GM12878 (cell line): ENCODE results near the gene ULK4. TPM values are rescaled to one million over a fixed set of nuclear protein-coding genes. Genes with fewer than 3 reads are reported as not detected.

Experiments
- ATF7 ChIP-seq: fragments of 450-650 bp; IDR thresholded peaks from 2 replicates; pipeline ENCODE4 v1.6.1; 2016; ENCODE audit warnings: low read depth, mild to moderate bottlenecking
- BCLAF1 ChIP-seq: fragments of 450-650 bp; IDR thresholded peaks from 2 replicates; pipeline ENCODE4 v1.6.1; 2017; ENCODE audit warnings: antibody characterized with exemption, mild to moderate bottlenecking, moderate library complexity
- CEBPB ChIP-seq, 2 experiments: fragments of 150-350 bp in 1 of 2; IDR thresholded peaks; 2 replicates each; pipeline ENCODE4 v1.6.1; 2012 to 2014; ENCODE audit warnings: low read depth in 2 of 2, low read length in 2 of 2, borderline replicate concordance in 1 of 2, inconsistent platforms in 1 of 2
- CEBPZ ChIP-seq: fragments of 150-350 bp; IDR thresholded peaks from 2 replicates; pipeline ENCODE4 v1.6.1; 2016; ENCODE audit warnings: low read depth, low read length
- HDGF ChIP-seq: fragments of 450-650 bp; IDR thresholded peaks from 2 replicates; pipeline ENCODE4 v1.6.1; 2016; ENCODE audit warnings: antibody characterized with exemption
- JUNB ChIP-seq: IDR thresholded peaks from 2 replicates; pipeline ENCODE4 v1.6.1; 2016; ENCODE audit warnings: antibody characterized with exemption, mild to moderate bottlenecking
- KLF5 ChIP-seq: fragments of 450-650 bp; IDR thresholded peaks from 2 replicates; pipeline ENCODE4 v1.6.1; 2014; ENCODE audit warnings: mild to moderate bottlenecking; ENCODE audit not compliant: partially characterized antibody
- RELA ChIP-seq: fragments of 450-650 bp; IDR thresholded peaks from 2 replicates; pipeline ENCODE4 v1.8.0; 2014; ENCODE audit warnings: borderline replicate concordance; ENCODE audit not compliant: partially characterized antibody
- ZNF687 ChIP-seq: fragments of 450-650 bp; IDR thresholded peaks from 2 replicates; pipeline ENCODE4 v1.6.1; 2017; ENCODE audit warnings: mild to moderate bottlenecking, moderate library complexity
- polyA plus RNA-seq, 11 experiments: library from polyadenylated mRNA; depleted of rRNA in 4 of 11; unstranded in 6 of 11; stranded (reverse) in 5 of 11; fragments of >200 nt; fragmentation: Nextera tagmentation in 4 of 11; fragmentation: Illumina TruSeq in 1 of 11; extraction: Ambion mirVana in 4 of 11; extraction: Trizol in 1 of 11; gene quantifications; 1 replicate in 1 of 11; 2 replicates in 10 of 11; pipeline versions ENCODE4 v1.2.1 to v1.2.3, GENCODE V29; 2011 to 2016; ENCODE audit warnings: inconsistent platforms in 2 of 11, missing spikeins in 2 of 11, low read depth in 1 of 11
- total RNA-seq, 4 experiments: library from RNA; depleted of rRNA in 3 of 4; stranded (reverse); fragments of >200 nt in 3 of 4; fragmentation: Illumina TruSeq in 1 of 4; extraction: Trizol in 1 of 4; gene quantifications; 2 replicates each; pipeline versions ENCODE4 v1.2.1 to v1.2.3, GENCODE V29; 2013 to 2021

ULK4 gene
- total and polyA plus RNA-seq, 10 of the 15 experiments (the other 5 are each of a cell fraction or from before 2014, with no cell fraction given), result 3.5 to 7.6 (median 6.3) TPM

GRCh38 chr3:41356775-41357174 lies 605.1 kb downstream of the ULK4 start (continued):
- no peak for TF ChIP-seq ZNF687
- no peak for TF ChIP-seq CEBPB (IDR thresholded peaks at IDR 0.05; ENCODE audit: borderline replicate concordance in 1 of 2, low read depth in 2 of 2, low read length in 2 of 2)
- no peak for TF ChIP-seq ATF7
- TF ChIP-seq KLF5, result no peak
- no peak for TF ChIP-seq HDGF
- no peak for TF ChIP-seq CEBPZ
- TF ChIP-seq JUNB, result no peak
- TF ChIP-seq BCLAF1, result no peak
- TF ChIP-seq RELA, result no peak
- TF ChIP-seq, all 136 proteins: peak for 0
